NCI-H146 (cell line): Measurements from ENCODE around the gene GAB3.
A peak's percentile ranks its signal among the peaks of the same experiment; 100 is the strongest.
"Not testable (repeated sequence)": the region's sequence is repeated elsewhere in the genome, so short reads cannot be mapped to it uniquely, and the experiment has no call there.

Source experiments
- DNase-seq: peaks from one replicate; lab custom pipeline; 2025; lab: John Stamatoyannopoulos, UW

GAB3 gene

GRCh38 chrX:154655786-154656185 is 95.1 kb downstream of the GAB3 start:
- DNase-seq = no peak

- no peak for DNase-seq
These were observed 95.5 kb downstream of the GAB3 start for GRCh38 chrX:154655346-154655745.

- no peak for DNase-seq
These were observed 96.0 kb downstream of the GAB3 start for GRCh38 chrX:154654925-154655324.

GRCh38 chrX:154654372-154654771 is 96.5 kb downstream of the GAB3 start:
- DNase-seq = no peak

- DNase-seq = not testable (repeated sequence)
These were observed 97.5 kb downstream of the GAB3 start, which contains the start of gene CTAG2 for GRCh38 chrX:154653413-154653812. CTAG2 (minus strand) TSS chrX:154653579; CDS start chrX:154653515, 64 bp downstream.

GRCh38 chrX:154653048-154653401 is 97.9 kb downstream of the GAB3 start:
- no peak for DNase-seq

- no peak for DNase-seq
These were observed 98.4 kb downstream of the GAB3 start for GRCh38 chrX:154652311-154653047.

- DNase-seq = peak; percentile 12
These were observed 100.7 kb downstream of the GAB3 start for GRCh38 chrX:154650221-154650510.

- DNase-seq = no peak
These were observed 101.2 kb downstream of the GAB3 start for GRCh38 chrX:154649503-154650220.

GRCh38 chrX:154648931-154649330 is 101.9 kb downstream of the GAB3 start:
- DNase-seq = no peak

GRCh38 chrX:154645745-154646378 is 105.0 kb downstream of the GAB3 start:
- DNase-seq = not testable (repeated sequence)

GRCh38 chrX:154643708-154644107 is 107.2 kb downstream of the GAB3 start:
- not testable (repeated sequence) for DNase-seq

GRCh38 chrX:154641740-154642139 is 109.1 kb downstream of the GAB3 start:
- DNase-seq = not testable (repeated sequence)

GRCh38 chrX:154633661-154634060 is 117.2 kb downstream of the GAB3 start:
- not testable (repeated sequence) for DNase-seq

GRCh38 chrX:154630949-154631348 is 119.9 kb downstream of the GAB3 start:
- DNase-seq = not testable (repeated sequence)

- DNase-seq = not testable (repeated sequence)
These were observed 121.9 kb downstream of the GAB3 start for GRCh38 chrX:154628960-154629359.
